SK-N-MC (cell line): ENCODE measurements around the gene GMDS.

Experiments used
- EZH2 ChIP-seq: fragments of 200-600 bp; sonication (generic); IDR thresholded peaks from one replicate; pipeline ENCODE4 v1.6.1; 2017; ENCODE audit warnings: antibody characterized with exemption
- FOXP2 ChIP-seq: optimal IDR thresholded peaks from 2 replicates; pipeline ENCODE3; 2011; ENCODE audit warnings: mild to moderate bottlenecking, moderate library complexity; ENCODE audit not compliant: insufficient read depth; ENCODE audit errors: extremely low read length, control extremely low read depth
- POLR2AphosphoS5 ChIP-seq: IDR thresholded peaks from 2 replicates; pipeline ENCODE4 v1.6.1; 2012; ENCODE audit warnings: mild to moderate bottlenecking, low read depth, low read length, borderline replicate concordance

- no peak for TF ChIP-seq EZH2
- no peak for TF ChIP-seq POLR2AphosphoS5
- TF ChIP-seq FOXP2, result no peak
Measured at GRCh38 chr6:1596088-1596852, 649.1 kb downstream of the GMDS start.
